CD4-positive, alpha-beta T cell treated with Interleukin-12 subunit alpha and Interleukin-12 subunit beta, for 1 hour (primary cell): ENCODE results near the gene MAN2A1.
"Not testable (repeated sequence)": the region's sequence is repeated elsewhere in the genome, so short reads cannot be mapped to it uniquely, and the experiment has no call there.

Source experiments
- DNase-seq: peaks from one replicate; pipeline ENCODE4 v3.0.0-alpha.2; 2020

MAN2A1 gene

GRCh38 chr5:109876941-109877669 is 187.4 kb downstream of the MAN2A1 start:
- no peak for DNase-seq

GRCh38 chr5:109877670-109878045 is 187.9 kb downstream of the MAN2A1 start:
- DNase-seq, result no peak

GRCh38 chr5:109878887-109879286 is 189.2 kb downstream of the MAN2A1 start:
- DNase-seq, result no peak

GRCh38 chr5:109880907-109881685 is 191.4 kb downstream of the MAN2A1 start:
- DNase-seq, result no peak

DNA sequence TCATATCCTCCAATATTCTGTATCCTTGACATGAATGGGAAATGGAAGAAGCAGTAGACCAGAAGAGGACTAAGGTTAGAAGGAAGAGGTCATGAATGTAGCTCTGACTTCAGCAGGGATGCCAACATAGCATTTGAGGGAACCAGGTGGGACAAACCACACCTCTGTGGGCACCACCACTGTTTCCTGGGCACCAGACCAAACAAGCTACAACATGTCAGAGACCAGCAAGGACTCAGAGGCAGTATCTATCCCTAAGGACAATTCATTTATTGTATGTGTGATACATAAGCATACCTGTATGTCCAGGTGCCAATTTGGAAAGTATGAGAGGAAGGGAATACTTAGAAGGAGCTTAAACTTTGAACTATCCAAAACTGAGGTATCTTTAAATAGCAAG is 192.8 kb downstream of the MAN2A1 start:
- no peak for DNase-seq

DNA sequence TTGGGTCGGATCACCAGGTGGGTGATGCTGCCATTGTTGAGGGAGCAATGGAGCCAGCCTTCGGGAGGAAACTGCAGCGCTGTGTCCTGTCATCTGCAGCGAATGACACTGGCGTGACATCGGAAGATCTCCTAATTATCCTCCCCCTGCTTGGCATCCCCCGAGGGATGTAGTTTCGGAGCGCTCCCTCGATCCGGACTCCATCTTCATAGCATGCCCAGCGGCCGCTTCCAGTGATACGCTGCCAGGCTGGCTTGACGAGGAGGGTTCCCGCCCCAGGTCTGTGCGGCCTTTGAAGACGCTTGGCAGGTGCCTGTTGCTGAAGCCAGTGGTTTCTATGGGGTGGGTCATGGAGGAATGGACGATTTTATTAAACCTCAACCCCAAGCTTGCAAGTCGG is 194.9 kb downstream of the MAN2A1 start:
- DNase-seq, result no peak

DNA sequence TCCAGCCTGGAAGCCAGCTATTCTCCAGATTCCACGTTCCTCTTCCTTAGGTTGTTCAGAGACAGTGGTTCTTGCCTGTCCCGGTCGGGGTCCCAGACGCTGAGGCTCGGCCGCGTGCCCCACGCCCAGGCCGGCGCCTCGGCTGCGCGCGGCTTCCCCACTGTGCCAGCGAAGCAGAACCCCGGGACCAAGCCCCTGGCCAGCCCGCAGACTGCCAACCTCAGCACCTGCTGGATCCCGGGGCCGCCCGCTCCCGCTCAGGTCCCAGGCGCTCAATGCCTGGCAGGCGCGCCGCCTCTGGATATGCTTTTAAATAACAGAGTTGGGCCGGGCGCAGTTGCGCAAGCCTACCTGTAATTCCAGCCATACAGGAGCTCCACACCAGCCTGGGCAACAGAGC is 195.5 kb downstream of the MAN2A1 start:
- DNase-seq, result no peak

DNA sequence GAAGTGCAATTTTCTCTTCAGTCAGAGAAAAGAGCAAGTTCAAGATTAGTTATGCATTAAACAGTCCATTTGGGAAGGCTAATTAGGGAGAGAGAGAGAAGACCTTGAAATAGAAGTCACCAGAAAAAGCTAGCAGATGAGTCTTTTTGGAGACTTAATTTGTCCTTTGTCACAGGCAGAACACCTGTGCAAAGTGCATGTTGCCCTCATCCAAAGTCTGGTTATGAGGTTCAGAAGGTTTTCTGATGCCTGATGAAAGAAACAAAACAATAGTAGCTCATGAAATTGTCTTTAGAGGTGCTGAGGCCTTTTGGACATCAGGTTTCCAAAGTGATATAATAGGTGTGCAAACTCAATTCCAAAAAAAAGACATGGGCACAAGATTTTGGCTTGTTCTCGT is 199.3 kb downstream of the MAN2A1 start:
- no peak for DNase-seq

DNA sequence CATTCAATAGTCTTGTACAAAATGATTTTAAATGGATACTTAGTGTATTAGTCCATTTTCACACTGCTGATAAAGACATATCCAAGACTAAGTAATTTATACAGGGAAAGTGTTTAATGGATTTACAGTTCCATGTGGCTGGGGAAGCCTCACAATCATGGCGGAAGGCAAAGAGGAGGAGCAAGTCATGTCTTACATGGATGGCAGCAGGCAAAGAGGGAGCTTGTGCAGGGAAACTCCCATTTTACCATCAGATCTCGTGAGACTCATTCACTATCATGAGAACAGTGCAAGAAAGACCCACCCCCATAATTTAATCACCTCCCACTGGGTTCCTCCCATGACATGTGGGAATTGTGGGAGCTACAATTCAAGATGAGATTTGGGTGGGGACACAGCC is 203.5 kb downstream of the MAN2A1 start:
- not testable (repeated sequence) for DNase-seq

GRCh38 chr5:109898269-109899162 is 208.8 kb downstream of the MAN2A1 start:
- DNase-seq, result no peak

DNA sequence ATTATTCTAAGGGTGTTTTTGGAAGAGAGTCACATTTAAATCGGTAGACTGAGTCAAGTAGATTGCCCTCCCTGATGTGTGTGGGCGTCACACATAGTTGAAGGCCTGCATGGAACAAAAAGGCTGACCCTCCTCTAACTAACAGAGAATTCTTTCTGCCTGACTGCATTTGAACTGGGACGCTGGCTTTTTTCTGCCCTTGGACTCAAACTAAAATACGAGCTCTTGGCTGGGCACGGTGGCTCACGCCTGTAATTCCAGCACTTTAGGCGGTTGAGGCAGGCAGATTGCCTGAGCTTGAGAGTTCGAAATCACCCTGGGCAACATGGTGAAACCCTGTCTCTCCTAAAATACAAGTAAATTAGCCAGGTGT is 209.4 kb downstream of the MAN2A1 start:
- no peak for DNase-seq

GRCh38 chr5:109900461-109900860 is 210.7 kb downstream of the MAN2A1 start:
- no peak for DNase-seq

- DNase-seq, result no peak
These were observed 211.3 kb downstream of the MAN2A1 start for GRCh38 chr5:109900911-109901627.

- DNase-seq, result no peak
These were observed 211.9 kb downstream of the MAN2A1 start for GRCh38 chr5:109901628-109901981.

DNA sequence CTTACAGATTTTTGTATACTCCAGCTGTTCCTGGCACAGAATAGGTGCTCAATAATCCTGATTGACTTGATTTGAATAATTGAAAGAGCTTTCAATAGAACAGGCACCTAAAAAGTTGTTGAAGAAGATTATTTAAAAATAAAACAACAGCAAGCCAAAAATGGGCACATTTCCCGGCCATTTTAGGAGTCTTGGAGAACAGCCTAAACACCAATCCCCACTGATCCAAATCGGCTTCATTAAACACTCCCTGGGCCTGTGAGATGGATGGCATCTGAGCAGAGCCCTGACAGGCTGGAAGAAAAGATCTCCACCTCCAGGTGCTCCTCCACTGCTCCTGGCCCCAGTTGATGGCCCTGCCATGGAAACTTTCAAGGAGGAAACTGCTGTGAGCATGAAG is 213.3 kb downstream of the MAN2A1 start:
- no peak for DNase-seq

GRCh38 chr5:109905906-109906305 is 216.2 kb downstream of the MAN2A1 start:
- DNase-seq, result no peak

- no peak for DNase-seq
These were observed 217.5 kb downstream of the MAN2A1 start for GRCh38 chr5:109907189-109907588.

DNA sequence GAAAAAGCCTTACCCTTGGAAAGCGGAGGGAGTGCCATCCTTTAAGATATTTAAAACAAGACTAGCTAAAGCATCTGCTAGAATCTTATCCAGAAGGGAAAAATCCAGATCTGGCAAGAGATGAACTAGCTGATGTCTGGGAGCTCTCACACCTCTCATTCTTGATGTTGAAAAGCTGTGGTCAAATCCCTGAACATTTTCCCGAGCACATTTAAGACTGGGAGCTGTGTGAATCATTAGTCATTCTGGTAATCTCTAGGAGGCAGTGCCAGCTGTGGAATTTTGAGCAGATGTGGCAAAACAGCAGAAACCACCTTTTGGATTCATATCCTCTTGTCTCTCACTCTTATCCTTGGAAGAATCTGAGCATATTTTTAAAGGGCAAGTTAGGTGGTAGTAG is 218.0 kb downstream of the MAN2A1 start:
- no peak for DNase-seq

- no peak for DNase-seq
These were observed 218.6 kb downstream of the MAN2A1 start for GRCh38 chr5:109908366-109908765.

GRCh38 chr5:109910874-109911273 is 221.1 kb downstream of the MAN2A1 start:
- DNase-seq, result no peak

- no peak for DNase-seq
These were observed 222.0 kb downstream of the MAN2A1 start for GRCh38 chr5:109911731-109912130.

GRCh38 chr5:109914906-109915305 is 225.2 kb downstream of the MAN2A1 start:
- DNase-seq, result no peak
